Ishikawa (cell line): ENCODE measurements around the gene CFAP46.

Source experiments
- CEBPB ChIP-seq: IDR thresholded peaks from 2 replicates; pipeline ENCODE4 v1.6.1; 2012
- CREB1 ChIP-seq: IDR thresholded peaks from 2 replicates; pipeline ENCODE4 v1.6.1; 2012; ENCODE audit warnings: low read depth
- EGR1 ChIP-seq: IDR thresholded peaks from 2 replicates; pipeline ENCODE4 v1.6.1; 2012
- EP300 ChIP-seq: IDR thresholded peaks from 2 replicates; pipeline ENCODE4 v1.6.1; 2012; ENCODE audit warnings: borderline replicate concordance
- FOXM1 ChIP-seq: IDR thresholded peaks from 2 replicates; pipeline ENCODE4 v1.6.1; 2012; ENCODE audit warnings: low read depth, borderline replicate concordance
- MAX ChIP-seq: IDR thresholded peaks from 2 replicates; pipeline ENCODE4 v1.6.1; 2012
- NFIC ChIP-seq: IDR thresholded peaks from 2 replicates; pipeline ENCODE4 v1.6.1; 2012
- RAD21 ChIP-seq: IDR thresholded peaks from 2 replicates; pipeline ENCODE4 v1.6.1; 2012; ENCODE audit warnings: low read depth
- REST ChIP-seq: IDR thresholded peaks from 2 replicates; pipeline ENCODE4 v1.6.1; 2012; ENCODE audit warnings: low read depth, mild to moderate bottlenecking
- TAF1 ChIP-seq: IDR thresholded peaks from 2 replicates; pipeline ENCODE4 v1.6.1; 2012; ENCODE audit warnings: low read depth, mild to moderate bottlenecking
- TCF12 ChIP-seq: IDR thresholded peaks from 2 replicates; pipeline ENCODE4 v1.6.1; 2012; ENCODE audit warnings: low read depth
- TEAD4 ChIP-seq: IDR thresholded peaks from 2 replicates; pipeline ENCODE4 v1.6.1; 2012
- USF1 ChIP-seq: IDR thresholded peaks from 2 replicates; pipeline ENCODE4 v1.6.1; 2012
- YY1 ChIP-seq: IDR thresholded peaks from 2 replicates; pipeline ENCODE4 v1.6.1; 2012; ENCODE audit warnings: low read depth
- ZBTB7A ChIP-seq: IDR thresholded peaks from 2 replicates; pipeline ENCODE4 v1.6.1; 2012; ENCODE audit warnings: low read depth

CFAP46 gene

GRCh38 chr10:132982301-132982989, 40.1 kb upstream of the CFAP46 start:
- TF ChIP-seq TCF12 (no peak), ZBTB7A (0 out of 2 replicates have a peak, but pooled peaks have one; percentile 9)

GRCh38 chr10:132981746-132982145, 39.4 kb upstream of the CFAP46 start:
- TF ChIP-seq YY1 = no peak
- no peak for TF ChIP-seq USF1
- TF ChIP-seq TCF12 = no peak
- TF ChIP-seq NFIC = no peak
- no peak for TF ChIP-seq CEBPB
- no peak for TF ChIP-seq EGR1
- no peak for TF ChIP-seq TEAD4
- TF ChIP-seq REST = no peak
- no peak for TF ChIP-seq ZBTB7A

- TF ChIP-seq MAX (no peak), ZBTB7A (no peak), CEBPB (no peak), CREB1 (no peak), TCF12 (no peak)
These were observed 38.8 kb upstream of the CFAP46 start for GRCh38 chr10:132981173-132981555.

- TF ChIP-seq TCF12 = no peak
- no peak for TF ChIP-seq CEBPB
- TF ChIP-seq FOXM1 = no peak
- no peak for TF ChIP-seq ZBTB7A
- no peak for TF ChIP-seq YY1
- no peak for TF ChIP-seq TEAD4
- TF ChIP-seq USF1 = no peak
- TF ChIP-seq NFIC = no peak
- TF ChIP-seq EGR1 = no peak
- no peak for TF ChIP-seq CREB1
- no peak for TF ChIP-seq REST
- TF ChIP-seq MAX = no peak
These were observed 38.2 kb upstream of the CFAP46 start for GRCh38 chr10:132980426-132981172.

- TF ChIP-seq CREB1 (no peak), FOXM1 (no peak), RAD21 (no peak)
These were observed 37.4 kb upstream of the CFAP46 start for GRCh38 chr10:132979491-132980425.

GRCh38 chr10:132978542-132978941, 36.2 kb upstream of the CFAP46 start:
- TF ChIP-seq TEAD4 = no peak

GRCh38 chr10:132977807-132978206, 35.4 kb upstream of the CFAP46 start:
- no peak for TF ChIP-seq USF1
- no peak for TF ChIP-seq FOXM1
- no peak for TF ChIP-seq TEAD4
- no peak for TF ChIP-seq TCF12
- TF ChIP-seq MAX = no peak
- TF ChIP-seq CREB1 = no peak
- TF ChIP-seq NFIC = no peak
- no peak for TF ChIP-seq REST
- TF ChIP-seq EGR1 = no peak
- no peak for TF ChIP-seq RAD21
- TF ChIP-seq TAF1 = no peak
- TF ChIP-seq CEBPB = no peak
- TF ChIP-seq ZBTB7A = no peak
- TF ChIP-seq YY1 = no peak
- no peak for TF ChIP-seq EP300
